A549 (cell line): ENCODE measurements around the gene FMNL3. TPM values are rescaled to one million over a fixed set of nuclear protein-coding genes. Genes with fewer than 3 reads are reported as not detected.
"Not testable (repeated sequence)": the region's sequence is repeated elsewhere in the genome, so short reads cannot be mapped to it uniquely, and the experiment has no call there.

ENCODE experiments used
- ATAC-seq, 2 experiments: fragments of 200-7000 bp in 1 of 2; fragments of >200 bp in 1 of 2; cut with Nextera tagmentation in 1 of 2; cut with Tn5 transposase in 1 of 2; 3 replicates each; pipeline versions ENCODE4 v1.8.0 to v1.9.1; 2018 to 2020; ENCODE audit warnings: mild to moderate bottlenecking in 1 of 2, moderate library complexity in 1 of 2
- CTCF ChIA-PET: fragments of 300-600 bp; sonication (Branson Sonifier 250); formaldehyde crosslinking; extraction: SDS; loops from one replicate; lab custom pipeline; 2021; ENCODE audit warnings: antibody characterized with exemption, inconsistent platforms; lab: Yijun Ruan, JAX
- POLR2A ChIA-PET: fragments of 350-600 bp; formaldehyde crosslinking; extraction: SDS; loops from one replicate; lab custom pipeline; 2021; ENCODE audit warnings: antibody characterized with exemption, inconsistent platforms; lab: Yijun Ruan, JAX
- DNase-seq, 2 experiments: peaks; one replicate each; pipeline versions ENCODE4 v3.0.0 to v3.0.0-alpha.2; 2011 to 2016; ENCODE audit warnings: low read depth in 1 of 2, low spot score in 1 of 2
- FAIRE-seq: peaks from 2 replicates; lab custom pipeline; 2011; peaks lifted over from hg19 to GRCh38; lab: Jason Lieb, UNC
- H3K27ac ChIP-seq, 2 experiments: fragments of >200 bp; sonication (Bioruptor Twin); formaldehyde crosslinking; 3 replicates each; pipeline ENCODE4 v1.5.1; 2016 to 2017
- H3K4me1 ChIP-seq: fragments of >200 bp; sonication (Bioruptor Twin); formaldehyde crosslinking; 3 replicates; pipeline ENCODE4 v1.6.1; 2016
- H3K4me2 ChIP-seq: fragments of >200 bp; sonication (Bioruptor Twin); formaldehyde crosslinking; 3 replicates; pipeline ENCODE4 v1.6.1; 2016
- H3K4me3 ChIP-seq: fragments of >200 bp; sonication (Bioruptor Twin); formaldehyde crosslinking; 3 replicates; pipeline ENCODE4 v1.5.1; 2016
- H3K9me3 ChIP-seq: fragments of >200 bp; sonication (Bioruptor Twin); formaldehyde crosslinking; 3 replicates; pipeline ENCODE4 v1.6.1; 2016
- CBX8 ChIP-seq: fragments of 200-600 bp; sonication (generic); IDR thresholded peaks from 2 replicates; pipeline ENCODE4 v1.6.1; 2016
- CEBPB ChIP-seq, 2 experiments: fragments of >200 bp in 1 of 2; sonication (Bioruptor Twin) in 1 of 2; formaldehyde crosslinking in 1 of 2; IDR thresholded peaks; 2 replicates each; pipeline ENCODE4 v1.6.1; 2012 to 2016
- EHF ChIP-seq: fragments of 250-450 bp; sonication (Bioruptor Pico); IDR thresholded peaks from 2 replicates; pipeline ENCODE4 v1.5.0; 2020; ENCODE audit warnings: mild to moderate bottlenecking
- FOSB ChIP-seq: fragments of 250-450 bp; sonication (Bioruptor Pico); IDR thresholded peaks from 2 replicates; pipeline ENCODE4 v1.5.0; 2020; ENCODE audit warnings: mild to moderate bottlenecking, moderate library complexity
- HOXA7 ChIP-seq: fragments of 250-450 bp; sonication (Bioruptor Pico); IDR thresholded peaks from 2 replicates; pipeline ENCODE4 v1.5.0; 2020; ENCODE audit warnings: mild to moderate bottlenecking, moderate library complexity
- HOXB5 ChIP-seq: fragments of 250-450 bp; sonication (Bioruptor Pico); IDR thresholded peaks from 2 replicates; pipeline ENCODE4 v1.5.0; 2020; ENCODE audit warnings: mild to moderate bottlenecking, moderate library complexity
- KDM5A ChIP-seq: fragments of 200-600 bp; sonication (generic); IDR thresholded peaks from 2 replicates; pipeline ENCODE4 v1.6.1; 2016; ENCODE audit warnings: antibody characterized with exemption, mild to moderate bottlenecking
- NFE2L2 ChIP-seq: fragments of 150-350 bp; conservative IDR thresholded peaks from 2 replicates; pipeline ENCODE4 v1.6.1; 2014; ENCODE audit warnings: low read length
- POLR2AphosphoS2 ChIP-seq: conservative IDR thresholded peaks from 2 replicates; pipeline ENCODE4 v1.6.1; 2012; ENCODE audit warnings: low read length, improper control_type of control experiment, inconsistent platforms
- RCOR1 ChIP-seq: fragments of 150-350 bp; IDR thresholded peaks from 2 replicates; pipeline ENCODE4 v1.6.1; 2014; ENCODE audit warnings: antibody characterized with exemption, low read length, low read depth
- SMC3 ChIP-seq: fragments of >200 bp; sonication (Bioruptor Twin); formaldehyde crosslinking; IDR thresholded peaks from 3 replicates; pipeline ENCODE4 v1.6.1; 2018; ENCODE audit warnings: inconsistent platforms
- ZFP36 ChIP-seq: fragments of 450-650 bp; IDR thresholded peaks from 2 replicates; pipeline ENCODE4 v1.6.1; 2014; ENCODE audit warnings: borderline replicate concordance; ENCODE audit not compliant: partially characterized antibody
- ZSCAN20 ChIP-seq: fragments of 250-450 bp; sonication (Bioruptor Pico); IDR thresholded peaks from 2 replicates; pipeline ENCODE4 v1.8.0; 2022; ENCODE audit warnings: mild to moderate bottlenecking, moderate library complexity
- WGBS: methylation state at CpG from one replicate; pipeline ENCODE4 v1.1.6; 2017; ENCODE audit errors: missing lambda C conversion rate; 5-methylcytosine and 5-hydroxymethylcytosine counted together
- polyA plus RNA-seq, 4 experiments: library from polyadenylated mRNA; depleted of rRNA in 3 of 4; stranded (reverse); fragments of >200 nt; fragmentation: RNase III in 1 of 4; extraction: RNeasy Plus Mini Kit Qiagen cat#74134 plus additional on column Dnase treatment in 1 of 4; gene quantifications; 2 replicates in 3 of 4; 3 replicates in 1 of 4; pipeline ENCODE4 v1.2.3, GENCODE V29; 2011 to 2017
- TF ChIP-seq, protein P1 (sequence below): fragments of 150-350 bp; IDR thresholded peaks from 2 replicates; pipeline ENCODE4 v1.6.1; 2014; ENCODE audit warnings: low read depth, mild to moderate bottlenecking, low read length
- TF ChIP-seq, protein P2 (sequence below): fragments of 250-450 bp; sonication (Bioruptor Pico); IDR thresholded peaks from 2 replicates; pipeline ENCODE4 v1.5.0; 2020; ENCODE audit warnings: low read depth, mild to moderate bottlenecking, moderate library complexity
- TF ChIP-seq, protein P3 (sequence below): fragments of 250-450 bp; sonication (Bioruptor Pico); IDR thresholded peaks from 2 replicates; pipeline ENCODE4 v1.5.0; 2021; ENCODE audit warnings: mild to moderate bottlenecking, moderate library complexity, borderline replicate concordance
- TF ChIP-seq, protein P4 (sequence below): IDR thresholded peaks from 2 replicates; pipeline ENCODE4 v1.6.1; 2012
- TF ChIP-seq, protein P5 (sequence below): IDR thresholded peaks from 2 replicates; pipeline ENCODE4 v1.6.1; 2012
- TF ChIP-seq, protein P6 (sequence below): fragments of >200 bp; sonication (Bioruptor Twin); formaldehyde crosslinking; IDR thresholded peaks from 3 replicates; pipeline ENCODE4 v1.6.1; 2016

FMNL3 gene
- polyA plus RNA-seq, 2 of the 4 experiments (the other 2 are of a cell fraction): 1.7 TPM

DNA sequence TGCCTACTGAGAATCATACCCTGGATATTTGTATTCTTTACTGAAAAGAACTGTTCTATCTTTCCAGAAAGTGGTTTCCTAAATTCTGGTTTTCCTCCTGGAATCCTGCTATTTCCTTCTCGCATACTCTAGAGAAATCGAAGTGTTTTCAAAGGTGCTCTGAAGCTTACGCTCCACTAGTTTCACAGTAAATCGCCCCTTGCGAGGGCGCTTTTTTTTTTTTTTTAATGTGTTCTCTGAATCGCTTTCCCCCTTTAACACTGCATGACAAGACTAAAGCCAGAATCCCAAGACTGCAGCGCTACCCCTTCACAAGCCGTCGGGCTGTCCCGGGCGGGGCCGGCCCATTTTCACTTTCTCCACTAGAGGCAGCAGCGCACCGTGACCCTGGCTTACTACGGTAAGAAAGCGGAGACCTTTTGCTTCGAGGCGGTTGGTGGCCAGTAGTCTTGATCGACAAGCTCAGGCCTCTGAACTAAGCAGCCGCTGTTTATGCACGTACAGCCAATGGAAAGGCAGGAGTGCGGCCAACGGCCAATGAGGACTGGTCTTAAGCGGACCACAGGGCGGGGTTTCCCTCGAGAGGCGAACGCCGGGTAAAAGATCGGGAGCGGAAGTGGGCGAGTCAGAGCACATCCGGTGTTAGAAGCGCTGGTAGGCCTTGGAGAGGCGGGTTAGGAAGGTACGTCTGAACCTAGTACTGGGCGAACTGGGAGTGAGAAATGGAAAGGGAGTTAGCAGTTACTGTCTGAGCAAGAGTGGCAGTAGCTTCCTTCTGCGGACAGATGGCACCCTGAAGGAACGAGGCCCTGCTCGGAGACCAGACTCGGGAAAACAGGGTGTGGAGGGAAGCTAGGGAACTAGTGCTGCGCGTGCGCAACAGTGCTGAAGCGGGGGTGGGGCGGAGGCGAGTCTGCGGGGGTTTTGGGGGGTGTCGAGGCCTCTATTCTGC is 34.0 kb upstream of the FMNL3 start, which contains the start of gene TMBIM6 (continued):
- TF ChIP-seq, protein P1, sequence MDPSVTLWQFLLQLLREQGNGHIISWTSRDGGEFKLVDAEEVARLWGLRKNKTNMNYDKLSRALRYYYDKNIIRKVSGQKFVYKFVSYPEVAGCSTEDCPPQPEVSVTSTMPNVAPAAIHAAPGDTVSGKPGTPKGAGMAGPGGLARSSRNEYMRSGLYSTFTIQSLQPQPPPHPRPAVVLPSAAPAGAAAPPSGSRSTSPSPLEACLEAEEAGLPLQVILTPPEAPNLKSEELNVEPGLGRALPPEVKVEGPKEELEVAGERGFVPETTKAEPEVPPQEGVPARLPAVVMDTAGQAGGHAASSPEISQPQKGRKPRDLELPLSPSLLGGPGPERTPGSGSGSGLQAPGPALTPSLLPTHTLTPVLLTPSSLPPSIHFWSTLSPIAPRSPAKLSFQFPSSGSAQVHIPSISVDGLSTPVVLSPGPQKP: no peak
- TF ChIP-seq, protein P2, sequence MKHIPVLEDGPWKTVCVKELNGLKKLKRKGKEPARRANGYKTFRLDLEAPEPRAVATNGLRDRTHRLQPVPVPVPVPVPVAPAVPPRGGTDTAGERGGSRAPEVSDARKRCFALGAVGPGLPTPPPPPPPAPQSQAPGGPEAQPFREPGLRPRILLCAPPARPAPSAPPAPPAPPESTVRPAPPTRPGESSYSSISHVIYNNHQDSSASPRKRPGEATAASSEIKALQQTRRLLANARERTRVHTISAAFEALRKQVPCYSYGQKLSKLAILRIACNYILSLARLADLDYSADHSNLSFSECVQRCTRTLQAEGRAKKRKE: no peak
- no peak for TF ChIP-seq CEBPB (IDR thresholded peaks at IDR 0.05)
- no peak for TF ChIP-seq HOXA7 (CRISPR knock-in tag)
- TF ChIP-seq, protein P3, sequence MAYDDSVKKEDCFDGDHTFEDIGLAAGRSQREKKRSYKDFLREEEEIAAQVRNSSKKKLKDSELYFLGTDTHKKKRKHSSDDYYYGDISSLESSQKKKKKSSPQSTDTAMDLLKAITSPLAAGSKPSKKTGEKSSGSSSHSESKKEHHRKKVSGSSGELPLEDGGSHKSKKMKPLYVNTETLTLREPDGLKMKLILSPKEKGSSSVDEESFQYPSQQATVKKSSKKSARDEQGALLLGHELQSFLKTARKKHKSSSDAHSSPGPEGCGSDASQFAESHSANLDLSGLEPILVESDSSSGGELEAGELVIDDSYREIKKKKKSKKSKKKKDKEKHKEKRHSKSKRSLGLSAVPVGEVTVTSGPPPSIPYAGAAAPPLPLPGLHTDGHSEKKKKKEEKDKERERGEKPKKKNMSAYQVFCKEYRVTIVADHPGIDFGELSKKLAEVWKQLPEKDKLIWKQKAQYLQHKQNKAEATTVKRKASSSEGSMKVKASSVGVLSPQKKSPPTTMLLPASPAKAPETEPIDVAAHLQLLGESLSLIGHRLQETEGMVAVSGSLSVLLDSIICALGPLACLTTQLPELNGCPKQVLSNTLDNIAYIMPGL: peak; percentile 22; the same call in 1 of the 2 replicates
- TF ChIP-seq NFE2L2: no peak
- TF ChIP-seq, protein P4, sequence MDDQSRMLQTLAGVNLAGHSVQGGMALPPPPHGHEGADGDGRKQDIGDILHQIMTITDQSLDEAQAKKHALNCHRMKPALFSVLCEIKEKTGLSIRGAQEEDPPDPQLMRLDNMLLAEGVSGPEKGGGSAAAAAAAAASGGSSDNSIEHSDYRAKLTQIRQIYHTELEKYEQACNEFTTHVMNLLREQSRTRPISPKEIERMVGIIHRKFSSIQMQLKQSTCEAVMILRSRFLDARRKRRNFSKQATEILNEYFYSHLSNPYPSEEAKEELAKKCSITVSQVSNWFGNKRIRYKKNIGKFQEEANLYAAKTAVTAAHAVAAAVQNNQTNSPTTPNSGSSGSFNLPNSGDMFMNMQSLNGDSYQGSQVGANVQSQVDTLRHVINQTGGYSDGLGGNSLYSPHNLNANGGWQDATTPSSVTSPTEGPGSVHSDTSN: peak; percentile 40; the same call in 1 of the 2 replicates
- TF ChIP-seq CBX8: no peak
- no peak for TF ChIP-seq KDM5A
- TF ChIP-seq FOSB (CRISPR knock-in tag): no peak
- TF ChIP-seq, protein P5, sequence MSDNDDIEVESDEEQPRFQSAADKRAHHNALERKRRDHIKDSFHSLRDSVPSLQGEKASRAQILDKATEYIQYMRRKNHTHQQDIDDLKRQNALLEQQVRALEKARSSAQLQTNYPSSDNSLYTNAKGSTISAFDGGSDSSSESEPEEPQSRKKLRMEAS: peak; percentile 81
- no peak for TF ChIP-seq ZFP36
- no peak for TF ChIP-seq POLR2AphosphoS2
- TF ChIP-seq, protein P6, sequence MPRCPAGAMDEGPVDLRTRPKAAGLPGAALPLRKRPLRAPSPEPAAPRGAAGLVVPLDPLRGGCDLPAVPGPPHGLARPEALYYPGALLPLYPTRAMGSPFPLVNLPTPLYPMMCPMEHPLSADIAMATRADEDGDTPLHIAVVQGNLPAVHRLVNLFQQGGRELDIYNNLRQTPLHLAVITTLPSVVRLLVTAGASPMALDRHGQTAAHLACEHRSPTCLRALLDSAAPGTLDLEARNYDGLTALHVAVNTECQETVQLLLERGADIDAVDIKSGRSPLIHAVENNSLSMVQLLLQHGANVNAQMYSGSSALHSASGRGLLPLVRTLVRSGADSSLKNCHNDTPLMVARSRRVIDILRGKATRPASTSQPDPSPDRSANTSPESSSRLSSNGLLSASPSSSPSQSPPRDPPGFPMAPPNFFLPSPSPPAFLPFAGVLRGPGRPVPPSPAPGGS: peak; percentile 98
- TF ChIP-seq SMC3: peak; percentile 17; the same call in 1 of the 3 replicates
- TF ChIP-seq EHF (CRISPR knock-in tag): no peak
- no peak for TF ChIP-seq ZSCAN20 (CRISPR knock-in tag)
- TF ChIP-seq RCOR1: no peak
- no peak for TF ChIP-seq HOXB5 (CRISPR knock-in tag)

DNA sequence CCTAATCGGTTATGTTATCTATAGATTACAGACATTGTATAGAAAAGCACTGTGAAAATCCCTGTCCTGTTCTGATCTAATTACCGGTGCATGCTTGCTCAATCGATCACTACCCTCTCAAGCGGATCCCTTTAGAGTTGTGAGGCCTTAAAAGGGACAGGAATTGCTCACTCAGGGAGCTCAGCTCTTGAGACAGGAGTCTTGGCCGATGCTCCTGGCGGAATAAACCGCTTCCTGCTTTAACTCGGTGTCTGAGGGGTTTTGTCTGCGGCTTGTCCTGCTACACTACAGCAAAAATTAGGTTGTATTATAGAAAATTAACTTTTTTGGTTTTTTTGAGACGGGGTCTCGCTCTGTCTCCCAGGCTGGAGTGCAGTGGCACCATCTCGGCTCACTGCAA is 33.1 kb upstream of the FMNL3 start:
- not testable (repeated sequence) for H3K4me2 ChIP-seq, ATAC-seq, FAIRE-seq, H3K4me3 ChIP-seq, H3K9me3 ChIP-seq, DNase-seq
- POLR2A ChIA-PET: interaction anchor here (1.0 to 1.7 kb wide), 2 partner anchors 14 to 92 kb away, joined by 3 to 11 read pairs; no protein-coding TSS in a partner anchor
- CTCF ChIA-PET: interaction anchor here (0.6 to 2.6 kb wide), 30 partner anchors 11 to 343 kb away, joined by 3 to 27 read pairs (median 6); no protein-coding TSS in a partner anchor
- WGBS: 88% methylated on average over 12 of the region's 12 CpGs
- Histone ChIP-seq H3K4me1 (peaks cover 18% of the 10 kb centered on the region), H3K27ac (peak overlapping the region in 1 of 2 experiments; percentile 80; a peak in 3 of 6 replicates)

DNA sequence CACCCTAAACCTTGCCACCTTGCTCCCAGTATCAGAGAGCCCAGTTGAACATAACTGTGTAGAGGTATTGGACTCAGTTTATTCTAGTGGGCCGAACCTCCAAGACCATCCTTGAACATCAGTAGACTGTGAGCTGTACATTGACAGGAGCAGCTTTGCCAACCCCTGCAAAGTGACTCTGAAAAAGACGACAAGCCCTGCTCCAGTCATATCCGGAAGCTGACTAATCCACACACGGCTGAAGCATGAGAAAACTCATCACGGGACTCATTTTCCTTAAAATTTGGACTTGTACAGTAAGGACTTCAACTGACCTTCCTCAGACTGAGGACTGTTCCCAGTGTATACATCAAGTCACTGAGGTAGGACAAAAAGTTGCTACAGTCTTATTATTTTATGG is 31.5 kb upstream of the FMNL3 start:
- H3K4me3 ChIP-seq, ATAC-seq, H3K9me3 ChIP-seq, POLR2A ChIA-PET, H3K27ac ChIP-seq, FAIRE-seq, DNase-seq, H3K4me2 ChIP-seq: not testable (repeated sequence)
- CTCF ChIA-PET: interaction anchor here (0.9 to 1.8 kb wide), 2 partner anchors 11 to 29 kb away, joined by 3 read pairs; no protein-coding TSS in a partner anchor
- H3K4me1 ChIP-seq: peaks cover 12% of the 10 kb centered on the region
- 48% methylated on average over 5 of the region's 5 CpGs for WGBS

DNA sequence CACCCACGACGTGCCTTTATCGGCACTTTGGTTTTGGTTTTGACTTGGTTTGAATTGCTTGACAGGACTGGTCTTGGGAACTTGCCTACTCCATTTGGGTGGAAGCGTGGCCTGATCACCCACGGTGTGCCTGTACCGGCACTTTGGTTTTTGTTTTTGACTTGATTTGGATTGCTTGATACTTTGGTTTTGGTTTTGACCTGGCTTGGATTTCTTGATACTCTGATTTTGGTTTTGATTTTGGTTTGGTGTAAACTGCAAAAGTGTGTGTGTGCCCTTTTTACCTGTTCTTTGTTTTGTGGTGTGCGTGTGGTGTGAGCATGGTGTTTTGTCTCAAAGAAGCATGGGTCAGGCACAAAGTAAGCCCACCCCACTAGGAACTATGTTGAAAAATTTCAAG is 27.7 kb upstream of the FMNL3 start:
- H3K4me2 ChIP-seq, H3K27ac ChIP-seq, CTCF ChIA-PET, H3K4me1 ChIP-seq, ATAC-seq, FAIRE-seq, DNase-seq, H3K4me3 ChIP-seq, H3K9me3 ChIP-seq: not testable (repeated sequence)
- POLR2A ChIA-PET: interaction anchor here (0.7 kb wide), 1 partner anchor 224 kb away, joined by 3 read pairs; no protein-coding TSS in a partner anchor
- 89% methylated on average over 7 of the region's 7 CpGs for WGBS
